ENCODE results near the gene SLN. TPM values are rescaled to one million over a fixed set of nuclear protein-coding genes. Genes with fewer than 3 reads are reported as not detected.
A peak's percentile ranks its signal among the peaks of the same experiment; 100 is the strongest.

The SLN gene
- total RNA-seq, 1 donor from 2014 or later = not detected

DNA sequence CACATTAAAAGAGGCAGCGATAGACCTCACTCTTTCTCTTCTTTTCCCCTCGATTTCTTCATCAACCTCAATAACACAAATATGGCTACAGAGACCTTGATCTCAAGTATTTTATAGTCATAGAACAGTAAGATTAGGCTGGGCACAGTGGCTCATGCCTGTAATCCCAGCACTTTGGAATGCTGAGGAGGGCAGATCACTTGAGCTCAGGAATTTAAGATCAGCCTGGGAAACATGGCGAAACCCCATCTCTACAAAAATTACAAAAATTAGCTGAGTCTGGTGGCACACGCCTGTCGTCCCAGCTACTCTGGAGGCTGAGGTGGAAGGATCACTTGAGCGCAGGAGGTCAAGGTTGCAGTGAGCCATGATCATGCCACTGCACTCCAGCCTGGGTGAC, 14.6 kb downstream of the SLN start:
- Histone ChIP-seq H3K36me3 (ENCODE audit: control insufficient read depth, insufficient read depth, low read length) (no peaks in the 10 kb centered on the region), H3K4me3 (ENCODE audit: low read depth, low read length) (no peak overlapping the region), H3K27me3 (ENCODE audit: control insufficient read depth, insufficient read depth, low read length) (no peaks in the 10 kb centered on the region)
- DNase-seq (ENCODE audit: low read depth) = no peak
- TF ChIP-seq, protein P1, sequence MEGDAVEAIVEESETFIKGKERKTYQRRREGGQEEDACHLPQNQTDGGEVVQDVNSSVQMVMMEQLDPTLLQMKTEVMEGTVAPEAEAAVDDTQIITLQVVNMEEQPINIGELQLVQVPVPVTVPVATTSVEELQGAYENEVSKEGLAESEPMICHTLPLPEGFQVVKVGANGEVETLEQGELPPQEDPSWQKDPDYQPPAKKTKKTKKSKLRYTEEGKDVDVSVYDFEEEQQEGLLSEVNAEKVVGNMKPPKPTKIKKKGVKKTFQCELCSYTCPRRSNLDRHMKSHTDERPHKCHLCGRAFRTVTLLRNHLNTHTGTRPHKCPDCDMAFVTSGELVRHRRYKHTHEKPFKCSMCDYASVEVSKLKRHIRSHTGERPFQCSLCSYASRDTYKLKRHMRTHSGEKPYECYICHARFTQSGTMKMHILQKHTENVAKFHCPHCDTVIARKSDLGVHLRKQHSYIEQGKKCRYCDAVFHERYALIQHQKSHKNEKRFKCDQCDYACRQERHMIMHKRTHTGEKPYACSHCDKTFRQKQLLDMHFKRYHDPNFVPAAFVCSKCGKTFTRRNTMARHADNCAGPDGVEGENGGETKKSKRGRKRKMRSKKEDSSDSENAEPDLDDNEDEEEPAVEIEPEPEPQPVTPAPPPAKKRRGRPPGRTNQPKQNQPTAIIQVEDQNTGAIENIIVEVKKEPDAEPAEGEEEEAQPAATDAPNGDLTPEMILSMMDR (IDR thresholded peaks at IDR 0.05; ENCODE audit: insufficient read depth, low read length, poor library complexity, severe bottlenecking) = no peak

DNA sequence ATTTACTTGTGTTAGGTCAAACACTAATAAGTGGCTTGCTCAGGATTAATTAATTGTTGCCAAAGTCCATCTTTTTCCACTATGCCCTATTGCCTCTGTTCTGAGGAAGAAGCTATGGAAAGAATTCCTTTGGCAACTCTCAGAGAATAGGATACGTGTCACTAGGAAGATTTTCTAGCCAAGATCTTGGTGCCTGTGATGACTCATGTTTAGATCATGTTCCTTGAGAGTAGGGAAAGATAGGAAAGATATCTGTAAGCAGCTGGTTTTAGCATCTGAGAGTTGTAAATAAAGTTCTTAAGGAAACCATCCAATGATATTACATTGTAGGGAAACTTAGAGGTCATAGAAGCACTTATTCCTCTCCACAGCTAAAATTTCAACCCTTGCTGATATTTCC, 15.7 kb downstream of the SLN start:
- Histone ChIP-seq H3K4me3 (ENCODE audit: low read depth, low read length) (no peak overlapping the region), H3K27me3 (ENCODE audit: control insufficient read depth, insufficient read depth, low read length) (no peaks in the 10 kb centered on the region), H3K36me3 (ENCODE audit: control insufficient read depth, insufficient read depth, low read length) (no peaks in the 10 kb centered on the region)
- TF ChIP-seq, protein P1 (IDR thresholded peaks at IDR 0.05; ENCODE audit: insufficient read depth, low read length, poor library complexity, severe bottlenecking) = no peak
- DNase-seq (ENCODE audit: low read depth) = peak; percentile 81

DNA sequence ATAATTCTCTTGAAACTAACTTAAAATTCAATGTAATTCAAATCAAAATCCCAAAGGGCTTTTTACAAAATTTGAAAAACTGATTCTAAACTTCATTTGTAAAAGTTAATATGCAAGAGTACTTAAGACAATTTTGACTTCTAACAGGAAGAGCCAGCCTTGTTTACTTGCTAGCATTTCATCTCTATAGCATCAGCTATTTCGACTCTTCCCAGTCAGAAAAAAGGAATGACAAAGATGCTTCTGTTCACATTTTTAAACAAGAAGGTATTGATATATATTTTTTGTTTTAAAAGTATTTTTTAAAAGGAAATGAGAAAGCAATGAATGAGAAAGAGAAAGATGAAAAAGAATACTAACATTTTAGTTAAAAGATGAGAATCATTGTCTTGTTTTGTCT, 16.4 kb downstream of the SLN start:
- Histone ChIP-seq H3K27me3 (ENCODE audit: control insufficient read depth, insufficient read depth, low read length) (no peaks in the 10 kb centered on the region), H3K4me3 (ENCODE audit: low read depth, low read length) (no peak overlapping the region), H3K36me3 (ENCODE audit: control insufficient read depth, insufficient read depth, low read length) (no peaks in the 10 kb centered on the region)
- DNase-seq (ENCODE audit: low read depth) = no peak
- TF ChIP-seq, protein P1 (IDR thresholded peaks at IDR 0.05; ENCODE audit: insufficient read depth, low read length, poor library complexity, severe bottlenecking) = no peak

DNA sequence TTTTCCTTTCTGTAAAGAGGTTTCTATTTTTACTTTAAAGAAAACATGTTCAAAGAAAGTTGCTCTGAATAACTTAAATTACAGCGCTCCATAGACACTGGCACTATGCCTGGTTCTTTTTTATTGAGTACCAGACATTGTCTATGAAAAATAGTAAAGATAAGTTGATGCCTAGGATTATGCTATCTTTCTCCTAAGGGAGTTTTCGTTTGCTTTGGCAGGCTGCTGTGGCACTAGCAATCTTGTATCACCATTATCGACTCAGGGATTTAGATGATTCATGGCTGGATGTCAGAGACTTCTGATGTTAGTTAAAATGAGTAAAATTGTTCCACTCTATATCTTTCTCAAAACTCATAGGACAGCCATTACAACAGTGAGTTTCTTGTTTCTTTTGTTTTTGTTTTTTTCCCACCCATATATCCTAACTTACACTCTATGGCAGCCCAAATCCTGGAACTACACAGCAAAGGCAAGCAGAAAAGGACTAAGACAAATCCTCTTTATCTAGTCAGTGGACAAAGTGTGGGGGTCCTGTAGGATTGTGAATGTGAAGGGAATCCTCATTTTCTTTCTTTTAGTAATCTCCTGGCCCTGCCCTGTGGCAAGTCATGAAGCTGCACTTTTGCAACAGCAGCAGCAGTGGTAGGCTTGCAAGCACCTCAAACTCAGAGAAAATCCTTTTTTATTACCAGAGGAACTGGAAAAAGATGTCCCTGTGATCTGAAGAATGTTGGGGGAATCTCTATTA, 20.7 kb downstream of the SLN start:
- no peak for DNase-seq (ENCODE audit: low read depth)
- no peaks in the 10 kb centered on the region for H3K27me3 ChIP-seq (ENCODE audit: control insufficient read depth, insufficient read depth, low read length)
- H3K36me3 ChIP-seq (ENCODE audit: control insufficient read depth, insufficient read depth, low read length) = no peaks in the 10 kb centered on the region
- H3K4me3 ChIP-seq (ENCODE audit: low read depth, low read length) = no peak overlapping the region
- TF ChIP-seq, protein P1 (IDR thresholded peaks at IDR 0.05; ENCODE audit: insufficient read depth, low read length, poor library complexity, severe bottlenecking) = no peak

DNA sequence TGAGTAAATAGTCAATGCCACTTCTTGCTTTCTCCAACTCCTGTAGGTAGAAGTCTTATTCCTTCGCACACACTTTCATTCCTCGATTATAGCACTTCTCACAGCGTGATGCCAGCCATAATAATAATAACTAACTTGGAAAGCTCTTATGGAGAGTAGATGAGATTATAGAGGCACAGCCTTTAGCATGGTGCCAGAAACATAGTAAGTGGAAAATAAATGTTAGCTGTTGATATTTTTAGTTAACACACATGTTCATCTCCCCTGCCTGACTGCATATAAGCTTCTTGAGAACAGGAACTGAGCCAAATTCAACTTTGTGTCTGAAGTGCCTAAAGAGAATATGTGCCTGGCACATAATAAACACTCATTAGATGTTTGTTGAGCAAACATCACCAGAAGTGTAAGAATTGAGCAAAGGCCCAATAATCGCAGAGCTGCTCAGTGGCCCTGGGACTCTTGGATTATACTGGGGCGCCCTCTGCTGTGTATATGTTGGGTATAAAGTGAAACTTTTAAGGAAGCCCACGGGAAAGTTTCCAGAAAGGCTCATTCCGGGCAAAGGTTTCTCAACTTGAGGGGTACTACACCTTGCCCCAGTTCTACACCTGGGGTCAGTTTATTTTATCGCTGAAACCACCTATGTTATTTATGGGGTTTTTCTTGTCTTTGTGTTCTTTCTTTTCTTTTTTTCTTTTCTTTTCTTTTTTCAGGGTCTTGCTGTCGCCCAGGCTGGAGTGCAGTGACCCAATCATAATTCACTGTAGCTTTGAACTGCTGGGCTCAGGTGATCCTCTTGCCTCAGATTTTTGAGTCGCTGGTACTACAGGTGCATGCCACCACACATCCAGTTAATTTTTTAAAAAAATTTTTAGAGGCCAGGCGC, 22.3 kb downstream of the SLN start:
- H3K36me3 ChIP-seq (ENCODE audit: control insufficient read depth, insufficient read depth, low read length) = no peaks in the 10 kb centered on the region
- TF ChIP-seq, protein P1 (IDR thresholded peaks at IDR 0.05; ENCODE audit: insufficient read depth, low read length, poor library complexity, severe bottlenecking) = peak; percentile 59
- no peak for DNase-seq (ENCODE audit: low read depth)
- H3K4me3 ChIP-seq (ENCODE audit: low read depth, low read length) = no peak overlapping the region
- H3K27me3 ChIP-seq (ENCODE audit: control insufficient read depth, insufficient read depth, low read length) = no peaks in the 10 kb centered on the region
